Astrocyte (in vitro differentiated cells and primary cell): Measurements from ENCODE around the gene WNT9A. TPM values are rescaled to one million over a fixed set of nuclear protein-coding genes. Genes with fewer than 3 reads are reported as not detected.

Source experiments
- microRNA-seq: library from miRNA; unstranded; fragments of <30 nt; microRNA quantifications from one replicate; pipeline ENCODE4 v1.2.0, GENCODE V29; 2020
- total RNA-seq: library from RNA; stranded (reverse); gene quantifications from 2 replicates; pipeline ENCODE4 v1.2.1, GENCODE V29; 2021

Gene WNT9A
- total RNA-seq, 1 donor from 2014 or later = 4.1 TPM

Small RNA genes lying within 50 kb of the gene (microRNA-seq; reads per million reads assigned to microRNA genes)
- gene MIR5008 = 3.0 reads per million, percentile 6 among the genes with 10 or more reads in this experiment

Other genes with a start within 250 kb of the WNT9A start
- 17.5 and 18.5 TPM in 2 replicates for gene JMJD4, start 212.6 kb downstream of the WNT9A start, total RNA-seq
- 31.6 and 31.9 TPM in 2 replicates for gene SNAP47, start 212.5 kb downstream of the WNT9A start, total RNA-seq
- gene PRSS38, start 132.3 kb downstream of the WNT9A start, total RNA-seq = not detected in 2 replicates
- gene WNT3A, start 59.1 kb upstream of the WNT9A start, total RNA-seq = not detected in 2 replicates
- gene ARF1, start 134.8 kb upstream of the WNT9A start, total RNA-seq = 431 and 435 TPM in 2 replicates
- gene C1orf35, start 155.4 kb upstream of the WNT9A start, total RNA-seq = 19.8 and 21.8 TPM in 2 replicates
- gene MRPL55, start 161.4 kb upstream of the WNT9A start, total RNA-seq = 50.8 and 53.3 TPM in 2 replicates
- 214 and 217 TPM in 2 replicates for gene GUK1, start 192.3 kb upstream of the WNT9A start, total RNA-seq
- 1.1 and 1.4 TPM in 2 replicates for gene GJC2, start 202.0 kb upstream of the WNT9A start, total RNA-seq
- gene IBA57, start 217.9 kb upstream of the WNT9A start, total RNA-seq = 3.8 and 4.9 TPM in 2 replicates